HG02938 (cell line): ENCODE results near the gene MPDU1.
A peak's percentile ranks its signal among the peaks of the same experiment; 100 is the strongest.

Experiments
- ATAC-seq: cut with Tn5 transposase; IDR thresholded peaks from one replicate; pipeline ENCODE4 v1.9.1; 2021; ENCODE audit warnings: mild to moderate bottlenecking, moderate library complexity; ENCODE audit not compliant: unreplicated experiment

MPDU1 gene

GRCh38 chr17:7583253-7584109 lies at the start of gene MPDU1:
Gene MPDU1 (plus strand): TSS chr17:7583852. CDS start chr17:7583863, 11 bp downstream.
- peak; percentile 58 for ATAC-seq

- no peak for ATAC-seq
Measured at GRCh38 chr17:7538050-7538449, 45.6 kb upstream of the MPDU1 start.

- ATAC-seq, result no peak
Measured at GRCh38 chr17:7538891-7539545, 44.6 kb upstream of the MPDU1 start.

- no peak for ATAC-seq
Measured at GRCh38 chr17:7541074-7541621, 42.5 kb upstream of the MPDU1 start.

DNA sequence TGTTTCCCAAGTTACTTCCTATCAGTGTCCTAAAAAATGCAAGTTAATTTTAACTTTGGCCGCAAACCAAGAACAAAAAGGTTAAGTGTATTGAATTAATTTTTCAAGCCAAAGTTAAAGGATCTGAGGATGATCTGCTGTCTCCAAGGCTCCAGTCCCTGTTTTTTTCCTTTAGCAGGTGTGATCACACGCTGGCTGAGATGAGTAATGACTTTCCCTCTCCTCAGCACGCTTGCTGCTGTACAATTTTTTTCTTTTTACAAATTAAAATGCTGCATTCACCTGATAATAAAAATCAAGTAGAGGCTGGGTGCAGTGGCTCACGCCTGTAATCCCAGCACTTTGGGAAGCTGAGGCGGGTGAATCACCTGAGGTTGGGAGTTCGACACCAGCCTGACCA lies 38.7 kb upstream of the MPDU1 start:
- no peak for ATAC-seq

DNA sequence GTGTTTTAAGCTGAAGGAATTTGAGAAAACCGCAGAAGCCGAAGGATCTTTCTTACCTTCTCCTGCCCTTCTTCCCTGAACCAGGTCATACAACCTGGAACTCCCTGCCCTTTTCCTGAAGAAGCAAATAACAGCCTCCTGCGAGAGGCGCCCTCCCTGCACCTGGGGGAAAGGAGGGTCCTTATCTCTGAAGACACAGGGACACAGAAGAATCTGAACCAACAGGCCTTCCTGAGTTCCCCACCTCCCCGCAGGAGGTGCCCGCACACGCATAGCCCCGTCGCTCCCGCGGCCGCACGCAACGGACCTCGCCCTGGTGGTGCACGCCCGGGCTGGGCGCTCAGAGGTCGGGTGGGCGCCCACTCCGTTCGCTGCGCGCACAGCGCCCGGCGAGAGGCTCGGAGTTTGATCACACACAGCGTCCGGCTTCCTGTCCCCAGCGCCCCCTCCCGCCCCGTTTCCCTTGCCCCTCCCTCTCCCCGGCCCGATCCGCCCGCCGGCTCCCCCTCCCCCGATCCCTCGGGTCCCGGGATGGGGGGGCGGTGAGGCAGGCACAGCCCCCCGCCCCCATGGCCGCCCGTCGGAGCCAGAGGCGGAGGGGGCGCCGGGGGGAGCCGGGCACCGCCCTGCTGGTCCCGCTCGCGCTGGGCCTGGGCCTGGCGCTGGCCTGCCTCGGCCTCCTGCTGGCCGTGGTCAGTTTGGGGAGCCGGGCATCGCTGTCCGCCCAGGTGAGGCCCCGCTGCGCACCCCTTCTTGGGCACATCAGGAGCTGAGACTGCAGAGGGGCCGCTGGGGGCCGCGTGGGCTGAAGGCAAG lies 34.9 kb upstream of the MPDU1 start, which contains the start of gene TNFSF12:
TSS of gene TNFSF12 (plus strand) at position 474 of the 816 bp plus-strand sequence. CDS start at position 570, 96 bp downstream.
- ATAC-seq, result no peak

- no peak for ATAC-seq
Measured at GRCh38 chr17:7549401-7550055, 34.1 kb upstream of the MPDU1 start.

DNA sequence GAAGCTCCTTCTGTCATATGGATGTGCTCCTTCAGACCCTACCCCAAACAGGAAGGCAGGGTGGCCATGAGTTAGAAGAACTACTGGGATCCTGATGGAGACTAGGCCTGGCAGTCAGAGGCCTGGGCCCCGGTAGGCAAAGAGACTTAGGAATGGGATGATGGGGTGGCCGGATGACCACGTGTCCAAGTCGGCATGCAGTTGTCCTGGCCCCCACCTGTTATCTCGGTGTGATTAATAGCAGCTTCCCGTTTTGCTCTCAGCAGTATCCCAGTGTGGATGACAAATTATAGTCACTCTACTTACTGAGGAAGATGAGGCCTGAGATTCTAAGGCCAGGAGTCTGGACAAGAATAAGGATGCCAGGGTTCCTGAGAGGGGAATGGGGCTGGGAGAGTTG lies 33.3 kb upstream of the MPDU1 start:
- ATAC-seq, result no peak

DNA sequence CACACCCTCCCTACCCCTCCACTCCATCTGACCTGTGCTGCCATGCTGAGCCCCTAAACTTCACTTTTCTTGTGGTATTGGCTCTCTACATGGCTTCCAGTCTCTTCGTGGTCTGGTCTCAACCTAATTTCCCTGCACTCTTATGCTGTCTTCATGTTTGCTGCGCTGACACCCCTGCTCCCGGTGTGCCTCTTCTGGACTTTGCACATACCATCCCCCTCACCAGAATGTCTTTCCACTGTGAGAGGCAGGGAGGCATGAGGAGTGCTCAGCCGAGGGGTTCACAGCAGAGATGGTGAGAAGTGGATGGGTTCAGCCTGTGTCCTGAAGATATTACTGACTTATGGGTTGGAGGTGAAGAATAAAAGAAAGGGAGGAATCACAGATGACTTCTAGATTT lies 32.3 kb upstream of the MPDU1 start:
- ATAC-seq, result no peak

DNA sequence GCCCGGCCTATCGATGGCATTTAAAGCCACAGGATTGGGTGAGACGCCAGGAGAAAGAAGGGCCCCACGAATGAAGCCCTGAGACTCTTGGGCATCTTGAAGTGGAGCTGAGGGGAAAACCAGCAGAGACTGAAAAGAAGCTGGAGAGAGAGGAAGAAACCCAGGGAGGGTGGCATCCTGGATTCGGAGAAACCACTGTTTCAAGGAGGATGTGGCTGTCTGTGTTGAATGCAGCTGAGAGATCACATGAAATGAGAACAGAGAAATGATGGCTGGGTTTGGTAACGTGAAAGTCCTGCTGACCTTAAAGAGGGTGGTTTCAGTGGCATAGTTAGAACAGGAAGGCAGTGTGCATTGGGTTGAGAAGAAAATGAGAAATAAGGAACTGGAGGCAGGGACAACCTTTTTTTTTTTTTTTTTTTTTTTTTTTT lies 31.0 kb upstream of the MPDU1 start:
- ATAC-seq, result peak; percentile 74

- no peak for ATAC-seq
Measured at GRCh38 chr17:7553356-7553755, 30.3 kb upstream of the MPDU1 start.

DNA sequence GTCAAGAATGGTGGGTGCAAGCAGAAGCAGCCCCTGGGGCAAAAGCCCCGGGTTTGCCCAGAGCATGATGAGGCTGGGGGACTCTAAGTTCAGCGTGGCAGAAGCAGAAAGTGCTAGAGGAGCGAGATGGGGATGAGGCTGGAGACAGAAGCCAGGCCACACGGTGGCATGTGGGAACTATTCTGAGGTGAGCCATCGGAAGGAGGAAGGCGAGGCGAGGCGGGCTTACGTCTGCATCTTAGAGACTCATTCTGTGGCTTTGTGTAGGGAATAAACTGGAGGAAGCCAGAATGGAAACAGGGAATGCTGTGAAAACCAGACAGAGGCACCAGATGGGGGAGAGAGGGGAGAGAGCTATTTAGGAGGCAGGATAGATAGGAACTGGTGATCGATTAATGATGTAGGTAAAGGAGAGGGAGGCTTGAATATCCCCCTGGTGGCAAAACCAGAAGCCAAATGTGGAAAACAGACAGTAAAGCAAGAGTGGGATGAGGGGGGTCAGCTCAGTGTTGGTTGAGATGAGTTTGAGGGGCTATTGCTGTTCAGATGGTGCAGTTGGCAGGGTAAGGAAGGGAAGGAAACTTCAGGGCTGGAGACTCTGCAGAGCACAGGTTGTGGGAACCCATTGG lies 28.2 kb upstream of the MPDU1 start:
- no peak for ATAC-seq

- no peak for ATAC-seq
Measured at GRCh38 chr17:7556627-7557026, 27.0 kb upstream of the MPDU1 start.

- no peak for ATAC-seq
Measured at GRCh38 chr17:7557147-7557764, 26.4 kb upstream of the MPDU1 start.

DNA sequence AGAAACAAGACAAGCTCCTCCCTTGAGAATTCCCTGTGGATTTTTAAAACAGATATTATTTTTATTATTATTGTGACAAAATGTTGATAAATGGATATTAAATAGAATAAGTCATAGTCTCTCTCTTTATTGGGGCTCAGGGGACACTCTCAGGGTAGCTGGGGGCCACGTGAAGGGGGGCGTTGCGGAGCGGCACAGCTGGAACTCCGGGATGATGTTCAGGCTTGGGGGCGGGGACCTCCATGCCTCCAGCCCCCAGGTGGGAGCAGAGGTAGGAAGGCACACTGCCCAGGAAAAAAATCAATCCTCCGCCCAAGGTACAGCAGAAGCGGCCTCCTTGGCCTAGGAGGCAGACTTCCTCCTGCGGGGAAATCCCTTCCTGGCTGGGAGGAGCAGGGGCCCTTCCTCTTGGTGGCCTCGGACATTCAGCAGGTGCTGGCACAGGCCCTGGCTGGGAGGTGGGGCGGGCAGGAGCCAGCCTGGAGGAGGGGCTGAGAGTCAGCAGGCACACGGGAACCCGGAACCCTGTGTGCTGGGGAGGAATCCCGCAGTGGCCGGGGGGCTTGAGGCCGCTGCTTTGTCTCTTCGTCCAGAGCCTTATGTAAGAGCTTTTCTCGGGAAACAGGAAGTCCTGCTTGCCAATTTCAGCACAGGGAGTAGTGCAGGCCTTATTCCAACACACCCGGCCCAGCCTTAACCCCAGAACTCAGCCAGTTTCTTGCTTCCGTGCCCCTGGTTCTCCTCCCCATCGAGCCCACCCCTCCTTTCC lies 25.7 kb upstream of the MPDU1 start:
- ATAC-seq, result no peak

GRCh38 chr17:7558544-7559319 lies 24.9 kb upstream of the MPDU1 start, which contains the start of gene TNFSF13:
Gene TNFSF13 (plus strand): TSS chr17:7558750. CDS start chr17:7559040, 290 bp downstream.
- ATAC-seq, result no peak

DNA sequence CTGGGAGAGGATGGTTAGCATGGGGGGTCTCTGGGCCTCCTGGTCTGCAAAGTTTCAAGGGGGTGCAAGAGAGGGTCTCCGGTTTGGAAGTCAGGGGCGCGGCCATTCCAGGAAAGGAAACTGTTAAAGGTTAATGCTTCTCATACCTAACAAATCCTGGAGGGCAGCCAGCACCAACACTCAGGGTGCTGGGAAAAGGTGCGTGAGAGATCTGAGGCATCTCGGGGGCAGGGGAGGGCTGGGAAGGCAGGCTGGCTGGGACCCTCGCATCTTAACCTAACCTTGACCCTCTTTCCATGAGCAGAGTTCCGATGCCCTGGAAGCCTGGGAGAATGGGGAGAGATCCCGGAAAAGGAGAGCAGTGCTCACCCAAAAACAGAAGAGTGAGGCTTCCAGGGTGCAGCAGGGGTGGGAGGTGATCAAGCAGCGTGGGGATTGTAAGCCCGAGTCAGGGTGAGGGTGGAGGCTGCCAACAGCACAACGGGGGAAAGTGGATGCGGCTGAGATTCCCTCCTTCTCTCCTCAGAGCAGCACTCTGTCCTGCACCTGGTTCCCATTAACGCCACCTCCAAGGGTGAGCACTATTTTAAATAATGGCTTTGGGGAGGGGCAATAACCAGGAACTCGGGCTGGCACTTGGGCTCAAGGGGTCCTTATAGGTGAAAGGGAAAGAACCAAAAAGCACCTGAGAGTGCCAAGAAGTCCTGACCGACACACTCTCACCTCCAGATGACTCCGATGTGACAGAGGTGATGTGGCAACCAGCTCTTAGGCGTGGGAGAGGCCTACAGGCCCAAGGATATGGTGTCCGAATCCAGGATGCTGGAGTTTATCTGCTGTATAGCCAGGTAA lies 24.1 kb upstream of the MPDU1 start:
- ATAC-seq, result no peak
